Amniotic stem cell (primary cell): ENCODE results near the gene TRMT1.

Experiments used
- DNase-seq: peaks from one replicate; lab custom pipeline; 2025; lab: John Stamatoyannopoulos, UW

TRMT1 gene

DNA sequence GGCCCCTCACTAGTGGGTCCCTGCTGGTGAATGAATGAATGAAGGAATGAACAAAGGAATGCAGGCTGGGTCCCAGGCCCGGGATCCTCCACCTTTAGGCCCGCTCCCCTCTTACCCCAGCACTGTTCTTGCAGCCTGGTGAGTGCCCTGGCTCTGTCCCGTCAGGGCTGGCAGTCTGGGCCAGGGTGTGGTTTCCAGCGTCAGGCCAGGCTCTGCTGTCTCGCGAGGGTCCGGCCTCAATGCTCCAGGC is 14.2 kb downstream of the TRMT1 start:
- DNase-seq = no peak

DNA sequence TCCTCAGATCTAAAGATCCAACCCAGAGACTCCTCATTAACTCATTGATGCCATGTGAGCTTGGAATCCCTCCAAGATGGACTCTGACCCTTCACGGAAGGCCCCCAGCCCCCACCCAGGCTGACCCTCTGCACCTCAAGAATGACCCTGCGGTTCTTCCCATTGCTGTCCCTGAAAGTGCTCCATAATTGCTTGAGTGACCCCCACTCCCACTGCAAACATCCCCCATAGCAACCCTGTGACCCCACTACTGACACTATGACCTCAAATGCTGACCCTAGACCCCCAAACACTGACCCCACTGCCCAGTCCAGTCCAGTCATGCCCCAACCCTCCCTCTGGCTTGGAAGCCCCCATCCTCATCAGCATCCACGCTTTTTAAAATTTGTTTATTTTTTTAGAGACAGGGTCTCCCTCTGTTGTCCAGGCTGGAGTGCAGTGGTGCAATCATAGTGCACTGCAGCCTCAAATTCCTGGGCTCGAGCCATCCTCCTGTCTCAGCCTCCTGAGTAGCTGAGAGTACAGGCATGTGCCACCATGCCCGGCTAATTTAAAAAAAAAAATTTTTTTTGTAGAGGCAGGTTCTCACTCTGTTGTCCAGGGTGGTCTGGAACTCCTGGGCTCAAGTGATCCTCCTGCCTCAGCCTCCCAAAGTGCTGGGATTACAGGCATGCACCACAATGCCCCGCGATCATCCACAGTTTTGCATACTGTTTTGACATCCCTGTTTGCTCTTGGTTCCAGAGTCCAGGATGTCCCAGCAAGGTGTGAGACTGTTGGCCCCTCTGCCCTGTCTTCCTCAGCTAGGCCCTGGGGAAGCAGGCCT is 14.7 kb downstream of the TRMT1 start:
- DNase-seq = no peak

DNA sequence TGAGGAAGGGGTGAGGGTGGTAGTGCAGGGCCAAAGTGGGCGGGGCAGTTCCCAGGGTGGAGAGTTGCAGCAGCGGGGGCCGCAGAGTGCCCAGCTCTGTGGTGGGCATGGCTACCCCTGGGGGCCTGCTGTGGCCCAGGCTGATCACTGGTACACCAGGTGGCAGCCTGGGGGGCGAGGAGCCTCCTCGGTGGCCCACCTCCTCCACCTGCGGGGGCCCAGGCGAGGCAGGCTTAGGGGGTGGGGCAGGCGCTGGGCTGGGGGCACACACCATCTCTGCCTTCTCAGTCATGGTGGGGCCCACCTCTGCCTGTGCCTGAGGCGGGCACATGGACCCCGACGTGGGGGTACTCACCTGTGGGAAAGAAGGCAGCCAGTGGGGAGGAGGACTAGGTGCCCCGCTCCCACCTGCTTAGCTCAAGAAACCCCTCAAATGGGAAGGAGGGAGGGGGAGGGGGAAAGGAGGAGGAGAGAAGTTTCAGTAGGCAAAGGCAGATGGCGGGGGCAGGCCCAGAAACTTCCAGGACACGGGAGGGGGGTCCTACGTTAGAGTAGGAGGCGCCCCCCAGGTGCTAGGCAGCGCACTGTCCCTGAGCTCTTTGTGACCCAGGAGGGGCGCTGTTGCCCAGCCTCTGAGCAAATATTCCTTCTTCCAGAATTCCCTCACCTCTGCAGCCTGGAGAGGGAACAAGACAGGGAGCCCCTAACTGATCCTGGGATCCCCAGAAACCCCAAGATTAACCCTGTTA is 15.5 kb downstream of the TRMT1 start:
- DNase-seq = no peak

DNA sequence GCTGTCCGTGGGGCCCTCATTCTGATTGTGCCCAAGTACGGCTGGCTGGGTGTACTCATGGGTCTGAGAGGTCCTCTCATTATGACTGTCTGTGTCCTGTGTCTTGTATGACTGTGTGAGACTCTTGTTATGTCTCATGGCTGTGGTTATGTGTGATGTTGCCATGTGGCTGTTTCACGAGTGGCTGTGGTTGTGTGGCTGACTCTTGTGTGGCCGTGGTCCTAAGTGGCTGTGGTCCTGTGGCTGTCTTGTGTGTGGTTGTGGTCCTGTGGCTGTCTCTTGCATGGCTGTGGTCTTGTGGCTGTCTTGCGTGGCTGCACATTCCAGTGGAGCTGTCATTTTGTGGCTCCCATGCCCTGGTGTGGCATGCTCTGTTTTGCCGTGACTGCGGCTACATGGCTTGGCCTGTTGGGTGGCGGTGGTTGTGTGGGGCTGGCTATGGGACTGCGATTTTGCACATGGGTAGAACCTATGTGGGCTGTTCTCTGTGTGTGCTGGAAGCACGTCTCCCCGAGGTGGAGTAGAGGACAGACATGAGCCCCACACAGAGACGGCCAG is 16.4 kb downstream of the TRMT1 start:
- no peak for DNase-seq

DNA sequence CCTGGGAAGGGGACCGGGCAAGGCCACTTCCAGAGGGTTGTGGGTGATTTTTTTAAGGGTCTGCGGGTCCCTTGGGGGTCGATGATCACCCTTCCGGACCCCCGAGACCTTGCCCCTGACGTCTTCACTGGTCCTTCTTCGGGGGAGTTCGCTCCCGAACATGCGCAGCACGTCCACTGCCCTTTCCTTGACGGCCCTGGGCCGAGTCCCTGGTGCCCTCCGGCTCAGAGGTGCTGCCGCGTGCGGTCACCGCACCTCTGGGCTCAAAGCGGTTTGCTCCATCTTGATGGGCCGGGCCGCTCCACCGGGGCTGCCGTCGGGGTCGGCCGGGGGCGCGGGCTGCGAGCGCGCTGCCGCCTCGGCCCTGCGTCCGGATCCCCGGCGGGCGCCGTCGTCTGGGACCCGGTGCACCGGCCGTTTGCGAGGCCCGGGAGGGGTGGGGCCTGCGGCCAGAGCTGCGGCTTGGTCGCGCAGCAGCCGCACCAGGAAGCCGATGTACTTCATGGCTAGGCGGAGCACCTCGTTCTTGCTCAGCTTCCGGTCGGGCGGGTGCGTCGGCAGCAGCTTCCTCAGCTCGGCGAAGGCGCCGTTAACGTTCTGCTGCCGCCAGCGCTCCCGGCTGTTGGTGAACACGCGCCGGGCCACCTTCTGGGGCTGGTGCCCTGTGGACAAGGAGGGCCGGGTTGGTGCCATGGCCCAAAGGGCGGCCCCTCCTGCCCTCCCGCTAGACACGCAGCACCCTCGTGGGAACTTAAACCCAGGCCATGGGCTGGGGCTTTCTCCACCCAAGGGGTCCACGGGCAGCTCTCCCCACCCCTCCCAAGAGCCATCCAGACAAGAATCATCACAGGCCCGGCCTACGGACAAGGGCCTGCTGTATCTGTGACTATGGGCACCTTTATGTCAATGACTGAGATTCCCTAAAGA is 17.2 kb downstream of the TRMT1 start:
- DNase-seq = no peak

DNA sequence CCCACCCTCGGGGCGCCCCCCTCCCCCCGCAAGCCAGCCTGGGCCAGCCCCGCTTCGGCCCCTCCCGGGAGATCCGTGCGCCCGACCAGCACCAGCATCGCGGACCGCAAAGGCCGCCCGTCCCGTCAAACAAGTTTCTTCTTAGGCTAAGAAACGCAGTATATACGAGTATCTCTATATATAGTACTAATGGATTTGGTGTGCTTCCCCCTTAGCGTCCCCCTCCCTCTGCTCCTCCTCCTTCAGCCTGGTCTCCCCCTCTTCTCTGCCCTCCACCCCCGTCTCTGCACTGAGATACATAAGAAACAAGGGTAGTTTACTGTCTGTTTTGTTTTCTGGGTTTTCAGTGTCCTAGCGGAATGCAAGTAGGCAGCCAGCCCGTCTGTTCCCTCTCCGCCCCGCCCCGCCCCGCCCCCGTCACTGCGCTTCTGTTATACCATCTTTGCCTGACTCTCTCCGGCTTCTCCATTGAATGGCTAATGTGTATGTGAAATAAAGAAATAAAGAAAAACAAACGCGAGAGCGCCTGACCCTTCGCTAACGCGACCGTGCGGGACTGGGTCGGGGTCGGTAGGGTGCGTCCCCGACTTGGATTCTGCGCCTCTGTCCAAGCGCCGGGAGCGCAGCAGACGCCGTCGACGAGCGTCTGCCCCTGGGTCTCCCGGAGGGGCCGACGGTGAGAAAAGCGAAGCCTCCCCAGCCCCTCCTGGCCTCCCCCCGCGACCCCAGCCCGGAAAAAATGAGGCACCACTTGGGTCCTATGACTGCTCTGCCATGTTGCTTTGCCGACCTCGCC is 18.1 kb downstream of the TRMT1 start:
- DNase-seq = no peak

DNA sequence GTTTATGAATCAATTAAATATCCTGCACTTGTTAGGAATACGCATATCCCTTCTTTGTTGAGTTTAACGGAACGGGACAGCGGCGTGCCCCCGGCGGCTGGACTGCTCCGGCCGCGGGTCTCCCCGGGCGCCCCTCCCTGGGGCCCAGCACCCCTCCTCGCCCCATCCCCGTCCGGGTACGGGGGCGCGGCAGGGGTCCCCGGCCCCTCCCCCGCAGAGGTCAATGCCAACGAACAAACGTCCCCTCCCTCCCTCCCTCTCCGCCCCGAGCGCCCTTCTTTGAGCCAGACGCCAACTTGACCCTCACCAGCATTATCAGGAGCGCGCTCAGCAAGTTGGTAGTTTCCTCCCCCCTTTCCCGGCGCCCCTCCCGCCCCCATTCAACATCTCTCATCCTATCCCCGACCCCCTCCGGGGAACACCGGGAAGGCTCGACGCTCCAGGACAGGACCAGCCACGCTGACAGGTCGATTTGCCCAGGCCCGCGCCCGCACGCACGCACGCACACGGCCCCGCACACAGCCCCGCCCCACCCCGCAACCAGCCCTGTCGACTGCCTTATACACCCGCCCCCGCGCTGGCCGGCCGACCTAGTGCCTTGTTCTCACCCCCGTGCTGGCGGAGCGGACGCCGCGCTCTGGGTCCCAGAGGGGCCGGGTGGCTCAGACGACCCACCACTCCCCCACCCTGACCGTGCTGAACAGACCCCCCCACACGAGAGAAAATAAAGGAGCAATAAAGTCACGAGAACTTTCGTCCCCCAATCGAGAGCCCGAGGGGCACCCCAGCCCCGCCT is 18.9 kb downstream of the TRMT1 start:
- DNase-seq = no peak

DNA sequence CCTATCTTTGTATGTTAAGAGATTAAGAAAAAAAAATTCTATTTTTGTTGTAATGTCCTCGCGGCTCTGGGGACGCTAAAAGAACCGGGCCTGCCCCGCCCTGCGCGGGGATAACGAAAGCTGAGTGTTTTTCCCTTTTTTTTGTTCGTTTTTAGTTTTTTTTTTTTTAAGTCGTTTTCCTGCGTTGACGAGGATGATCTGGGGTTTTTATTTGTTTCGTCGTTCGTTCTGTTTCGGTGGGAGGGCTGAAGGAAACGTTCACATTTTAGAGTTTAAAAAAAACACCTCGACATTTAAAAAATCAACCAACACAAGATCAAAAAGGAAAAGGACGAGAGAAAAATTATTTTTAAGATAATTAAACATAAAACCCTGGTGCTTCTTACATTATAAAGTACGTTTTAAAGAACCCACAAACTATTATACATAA is 19.5 kb downstream of the TRMT1 start:
- no peak for DNase-seq

DNA sequence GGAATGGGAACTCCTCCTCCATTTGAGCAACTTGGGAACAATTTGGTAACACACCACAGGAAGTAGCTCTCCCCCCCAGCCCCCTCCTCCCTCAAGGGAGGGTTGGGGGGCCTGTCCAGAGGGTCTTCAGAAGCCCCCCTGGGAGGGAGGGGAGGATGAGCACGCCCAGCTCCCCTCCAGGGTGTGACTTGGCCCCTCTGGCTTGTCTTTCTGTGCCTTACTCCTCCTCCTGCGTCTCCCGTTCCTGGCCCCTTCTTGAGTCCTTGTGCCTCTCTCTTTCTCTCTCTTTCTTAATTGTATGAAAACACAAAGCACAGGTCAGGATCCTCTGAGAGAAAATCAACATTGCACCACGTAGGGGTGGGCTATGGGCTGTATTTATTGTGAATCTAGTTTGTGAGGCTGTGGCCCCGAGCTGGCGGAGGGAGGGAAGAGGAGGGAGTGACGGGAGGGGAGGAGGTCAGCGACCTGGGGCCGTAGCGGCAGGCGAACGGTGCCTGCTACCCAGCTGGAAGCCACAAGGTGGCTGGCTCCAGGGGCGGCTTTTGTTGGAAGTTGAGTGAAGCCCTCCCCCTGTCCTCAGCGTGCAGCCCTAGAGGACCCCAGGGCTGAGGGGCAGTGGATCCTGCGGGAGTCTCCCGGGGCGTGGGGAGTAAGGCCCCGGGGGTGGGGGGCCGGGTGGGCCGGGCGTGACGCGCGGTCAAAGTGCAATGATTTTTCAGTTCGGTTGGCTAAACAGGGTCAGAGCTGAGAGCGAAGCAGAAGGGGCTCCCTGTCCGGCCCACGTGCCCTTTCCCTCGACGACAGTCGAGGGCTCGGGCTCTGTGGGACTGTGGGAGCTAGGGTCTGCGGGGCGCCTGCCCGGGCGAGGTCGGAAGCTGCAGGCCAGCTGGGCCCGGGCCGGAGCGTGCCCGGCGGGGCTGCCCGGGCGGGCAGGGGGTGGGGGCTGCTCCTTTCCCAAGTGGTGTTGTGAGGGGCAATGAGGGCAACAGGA is 20.3 kb downstream of the TRMT1 start:
- DNase-seq = no peak

DNA sequence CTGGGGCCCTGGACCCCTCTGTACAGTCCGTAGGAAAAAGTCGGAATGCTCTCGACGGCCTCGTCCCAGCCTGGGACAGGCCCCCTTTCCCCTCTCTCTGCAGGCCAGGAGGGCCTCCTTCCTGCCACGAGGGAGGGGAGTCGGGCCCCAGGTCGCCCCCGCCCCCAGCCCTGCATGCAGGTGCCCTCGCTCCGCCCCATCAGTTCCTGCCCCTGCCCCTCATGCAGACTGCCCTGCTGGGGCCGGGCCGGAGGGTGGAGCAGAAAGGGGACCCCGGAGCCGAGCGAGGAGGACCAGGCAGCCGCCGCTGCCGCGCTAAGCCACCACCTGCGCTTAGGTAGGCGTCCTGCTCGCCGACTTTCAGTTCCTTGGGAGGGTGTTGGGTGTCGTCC is 21.2 kb downstream of the TRMT1 start:
- DNase-seq = no peak

DNA sequence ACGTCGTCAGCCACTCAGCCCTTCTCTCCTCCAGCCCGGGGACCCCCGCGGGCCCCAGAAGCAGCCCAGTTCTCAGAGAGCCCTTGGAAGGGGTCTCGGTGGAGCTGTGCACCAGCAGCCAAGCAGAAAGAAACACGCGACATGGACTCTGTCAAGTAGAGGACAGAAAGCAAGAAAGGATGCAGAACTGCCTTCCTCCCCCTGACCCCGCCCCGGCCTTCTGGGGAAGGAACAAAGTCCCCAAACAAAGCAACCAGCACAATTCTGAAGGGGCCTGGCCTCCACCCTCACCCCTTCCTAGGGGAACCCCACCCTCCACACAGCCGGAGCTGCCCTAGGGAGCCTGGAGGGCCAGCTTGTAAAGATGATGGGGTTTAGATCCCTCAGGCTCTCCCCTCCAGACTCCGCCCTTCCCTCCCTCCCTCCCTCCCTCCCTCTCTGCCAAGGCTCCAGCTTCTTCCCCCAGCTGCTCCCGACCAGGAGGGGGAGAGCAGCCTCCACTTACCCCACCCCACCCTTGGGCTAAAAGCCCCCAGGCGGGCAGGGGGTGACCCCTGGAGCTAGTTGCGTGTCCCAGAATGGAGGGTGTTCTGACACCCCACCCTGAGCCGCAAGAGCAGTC is 21.7 kb downstream of the TRMT1 start:
- DNase-seq = no peak

DNA sequence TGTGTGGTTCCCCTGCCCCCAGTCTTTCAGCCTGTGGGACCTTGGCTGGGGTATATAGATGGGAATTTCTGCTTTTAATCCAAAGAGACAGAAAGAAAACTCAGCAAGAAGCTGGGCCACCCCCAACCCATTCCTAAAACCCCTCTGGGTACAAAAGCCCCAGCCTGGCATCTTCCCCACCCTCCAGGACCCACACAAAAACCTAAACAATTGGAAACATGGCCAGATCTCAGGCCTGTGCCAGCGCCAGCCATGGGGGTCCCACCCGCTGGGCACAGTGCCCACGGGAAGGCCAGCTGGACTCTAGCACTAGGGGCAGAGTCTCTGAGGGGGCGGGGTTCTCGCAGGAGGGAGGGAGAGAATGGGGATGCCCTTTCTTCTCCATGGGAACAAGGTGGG is 22.4 kb downstream of the TRMT1 start:
- no peak for DNase-seq

DNA sequence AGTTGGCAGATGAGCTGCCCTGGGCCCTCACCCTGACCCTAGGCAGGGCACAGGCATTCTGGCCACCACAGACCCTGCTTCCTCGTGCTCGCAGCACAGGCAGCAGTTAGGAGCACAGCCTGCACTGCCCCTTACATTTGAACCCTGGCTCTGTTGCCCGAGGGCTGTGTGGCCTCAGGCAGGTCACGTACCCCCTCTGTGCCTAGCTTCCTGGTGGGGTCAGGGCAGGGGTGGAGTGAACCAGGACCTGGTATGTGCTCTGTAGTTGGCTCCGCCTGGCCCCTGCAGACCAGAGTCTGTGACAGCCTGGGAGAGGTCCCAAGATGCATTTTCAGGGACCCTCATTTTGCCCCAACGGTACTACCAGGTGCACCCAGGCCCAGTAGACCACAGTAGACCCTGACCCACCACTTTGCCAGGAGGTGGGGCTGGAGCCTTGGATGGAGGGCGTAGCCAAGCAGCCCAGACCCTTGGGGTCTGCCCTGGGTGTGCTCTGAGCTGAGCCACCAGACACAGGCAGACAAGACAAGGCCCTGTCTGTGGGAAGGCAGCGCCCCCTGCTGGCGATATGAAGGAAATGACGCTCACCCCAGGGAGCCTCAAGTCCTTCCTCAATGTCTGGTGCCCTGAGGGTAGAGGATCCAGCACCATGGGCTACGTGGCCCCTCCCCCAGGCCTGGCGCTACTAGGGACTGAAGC is 23.0 kb downstream of the TRMT1 start:
- DNase-seq = peak; percentile 51

DNA sequence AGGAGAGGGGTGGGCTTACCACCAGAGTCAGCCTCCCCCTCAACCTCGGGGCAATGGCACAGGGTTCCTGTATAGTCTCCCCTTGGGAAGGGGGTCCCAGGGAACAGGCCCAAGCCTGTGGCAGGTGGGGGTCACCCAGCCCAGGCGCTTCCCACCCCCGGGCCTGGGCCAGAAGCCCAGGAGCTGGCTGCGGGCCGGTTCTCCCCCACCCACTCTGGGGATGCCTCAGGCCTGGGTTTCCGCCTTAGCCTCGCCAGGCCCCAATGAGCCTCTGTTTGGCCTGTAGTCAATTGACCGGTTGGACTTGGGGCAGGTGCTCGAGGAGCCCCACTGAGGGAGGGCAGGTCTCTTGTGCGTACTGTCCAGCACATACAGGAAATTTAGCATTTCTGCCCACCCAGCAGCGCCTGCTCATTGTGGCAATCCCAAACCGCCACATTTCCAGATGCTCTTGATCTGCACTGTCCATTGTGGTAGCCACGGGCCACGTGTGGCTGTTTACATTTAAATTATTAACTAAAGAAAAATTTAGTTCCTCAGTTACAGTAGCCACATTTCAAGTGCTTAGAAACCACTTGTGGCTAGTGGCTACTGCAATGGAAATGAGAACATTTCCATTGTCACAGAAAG is 23.8 kb downstream of the TRMT1 start:
- DNase-seq = no peak

DNA sequence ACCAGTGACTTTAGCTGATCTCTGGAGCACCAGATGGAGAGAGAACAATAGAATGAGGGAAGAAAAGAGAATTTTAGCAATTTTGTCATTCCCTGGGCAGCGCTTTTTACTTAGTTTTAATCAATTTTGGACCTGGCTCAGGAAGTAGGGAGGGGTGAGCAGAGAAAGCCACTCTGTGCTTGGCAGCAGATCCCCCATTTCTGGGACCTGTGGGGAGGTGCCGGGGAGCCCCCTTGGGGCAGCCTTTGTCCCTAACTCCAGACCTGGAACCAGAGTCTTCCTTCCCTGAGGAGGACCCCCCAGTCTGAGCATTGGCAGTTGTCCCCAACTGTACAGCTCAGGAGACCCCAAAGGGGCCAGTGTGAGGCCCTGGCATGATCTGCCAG is 24.4 kb downstream of the TRMT1 start:
- DNase-seq = no peak

DNA sequence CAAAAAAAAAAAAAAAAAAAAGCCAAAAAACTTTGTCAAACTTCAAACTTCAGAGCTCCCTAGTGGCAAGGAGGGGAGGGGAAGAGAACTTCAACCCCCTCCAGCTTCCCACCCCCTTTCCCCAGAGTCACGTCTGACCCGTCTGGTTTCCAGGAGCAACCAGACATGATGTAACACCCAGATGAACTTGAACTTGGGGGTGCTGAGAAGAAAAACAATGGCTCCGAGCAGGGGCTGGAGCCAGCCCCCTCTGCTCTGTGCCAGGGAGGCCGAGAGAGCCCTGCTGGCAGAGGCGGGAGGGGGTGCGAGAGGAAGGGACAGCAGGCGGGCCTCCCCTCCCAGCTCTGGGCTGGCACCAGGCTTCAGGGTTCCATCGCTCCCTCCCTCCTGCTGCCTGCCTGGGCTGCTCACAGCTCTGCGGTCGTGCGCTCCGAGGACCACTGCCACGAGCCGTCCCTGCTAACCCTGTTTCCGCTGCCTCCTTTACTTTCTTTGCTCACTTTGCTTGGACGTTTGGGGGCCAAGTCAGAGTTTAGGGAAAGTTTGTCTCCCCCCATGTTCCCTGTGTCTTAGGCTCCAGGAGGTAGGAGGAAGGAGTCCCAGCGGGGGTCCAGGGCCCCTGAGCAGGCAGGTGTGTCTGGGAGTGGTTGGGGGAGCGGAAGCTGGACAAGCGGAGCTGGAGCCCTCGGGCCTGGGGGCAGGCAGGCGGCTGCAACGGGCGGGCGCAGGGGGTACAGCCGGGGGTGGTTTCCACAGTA is 25.0 kb downstream of the TRMT1 start:
- no peak for DNase-seq
